Psoas muscle (tissue), 8 donors: ENCODE measurements around the gene RSPRY1. TPM values are rescaled to one million over a fixed set of nuclear protein-coding genes. Genes with fewer than 3 reads are reported as not detected.

Experiments used
- ATAC-seq, 4 donors: fragments of 200-7000 bp; cut with Tn5 transposase; one replicate each; pipeline ENCODE4 v1.9.1; 2020; ENCODE audit warnings: moderate library complexity in 3 of 4, mild to moderate bottlenecking in 2 of 4
- DNase-seq, 2 donors: peaks; one replicate each; pipeline ENCODE4 v3.0.0-alpha.2; 2020
- H3K27ac ChIP-seq: fragments of 200-600 bp; one replicate; pipeline ENCODE4 v1.8.0; 2022
- H3K27me3 ChIP-seq, 3 donors: fragments of 200-600 bp in 1 of 3; one replicate each; pipeline versions ENCODE4 v1.6.1 to v1.8.0; 2013 to 2022; ENCODE audit warnings: low read length in 2 of 3, mild to moderate bottlenecking in 2 of 3, moderate library complexity in 1 of 3; ENCODE audit not compliant: insufficient read depth in 3 of 3
- H3K36me3 ChIP-seq, 2 donors: fragments of 200-600 bp in 1 of 2; one replicate each; pipeline versions ENCODE4 v1.6.1 to v1.8.0; 2013 to 2022; ENCODE audit warnings: low read depth in 1 of 2, mild to moderate bottlenecking in 1 of 2, moderate library complexity in 1 of 2; ENCODE audit not compliant: insufficient read depth in 1 of 2
- H3K4me1 ChIP-seq: fragments of 200-600 bp; one replicate; pipeline ENCODE4 v1.8.0; 2022
- H3K4me3 ChIP-seq: fragments of 200-600 bp; one replicate; pipeline ENCODE4 v1.8.0; 2022; ENCODE audit warnings: mild to moderate bottlenecking
- H3K9me3 ChIP-seq: fragments of 200-600 bp; one replicate; pipeline ENCODE4 v1.8.0; 2022
- WGBS, 3 donors: extraction: QIAGEN DNeasy Blood & Tissue Kit; methylation state at CpG; one replicate each; pipeline versions ENCODE4 v1.1.6 to v1.1.7; 2013; 5-methylcytosine and 5-hydroxymethylcytosine counted together
- intact Hi-C, 2 donors: fragments of 100-400 bp; cut with DNase I; formaldehyde crosslinking; loops; one replicate each; pipeline versions ENCODE4 v1.11.0 to v1.14.2; 2022
- polyA plus RNA-seq, 3 donors: library from polyadenylated mRNA; stranded (reverse); fragments of 200-250 nt; gene quantifications; one replicate each; pipeline ENCODE4 v1.2.3, GENCODE V29; 2013
- total RNA-seq, 4 donors: library from RNA; stranded (reverse); fragmentation: NEBNext Ultra II Directional in 2 of 4; extraction: Animal tissue kit (Norgen Biotek cat#: 25700) in 2 of 4; gene quantifications; one replicate each; pipeline versions ENCODE4 v1.2.1 to v1.2.4, GENCODE V29; 2021 to 2023
- TF ChIP-seq, protein P1 (sequence below): fragments of 200-600 bp; IDR thresholded peaks from one replicate; pipeline ENCODE4 v1.8.0; 2022; ENCODE audit warnings: antibody characterized with exemption
- donor health status: healthy with polysubstance abuse.
- donor health status: DM: no; HTN: no; CAD: no; lungs with moderate emphysema.
- donor health status: Bipolar disorder and iron deficiency.
- donor health status: healthy.
- donor health status: DM: yes; HTN: yes; CAD: no.
- donor health status: DM: no; HTN: no; CAD: no.
- donor health status: DM: no; HTN: no; CAD: no.
- donor health status: DM: yes; HTN: yes; CAD: no.

Gene RSPRY1
- total and polyA plus RNA-seq, 7 donors = 7.1 to 19.5 (median 15.2) TPM

DNA sequence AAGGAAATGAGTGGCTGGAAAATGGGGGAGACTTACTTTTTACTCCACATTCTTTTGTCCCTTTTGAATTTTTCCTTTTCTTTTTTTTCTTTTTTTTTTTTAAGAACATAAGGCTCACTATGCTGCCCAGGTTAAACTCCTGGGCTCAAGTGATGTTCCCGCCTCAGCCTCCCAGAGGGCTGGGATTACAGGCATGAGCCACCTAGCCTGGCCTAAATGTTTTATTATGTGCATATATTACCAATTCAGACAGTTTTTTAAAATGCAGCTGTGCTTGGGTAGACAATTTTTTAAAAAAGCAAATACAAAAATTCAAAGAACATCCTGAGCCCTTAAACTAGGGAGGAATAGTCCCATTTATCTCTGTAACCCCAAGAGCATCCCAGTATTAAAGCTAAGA is 28.6 kb upstream of the RSPRY1 start:
- H3K4me3 ChIP-seq = no peak overlapping the region
- DNase-seq (no peak), ATAC-seq (no peak)
- H3K36me3 ChIP-seq = peaks cover 2 to 92% of the 10 kb centered on the region in 2 donors
- TF ChIP-seq, protein P1, sequence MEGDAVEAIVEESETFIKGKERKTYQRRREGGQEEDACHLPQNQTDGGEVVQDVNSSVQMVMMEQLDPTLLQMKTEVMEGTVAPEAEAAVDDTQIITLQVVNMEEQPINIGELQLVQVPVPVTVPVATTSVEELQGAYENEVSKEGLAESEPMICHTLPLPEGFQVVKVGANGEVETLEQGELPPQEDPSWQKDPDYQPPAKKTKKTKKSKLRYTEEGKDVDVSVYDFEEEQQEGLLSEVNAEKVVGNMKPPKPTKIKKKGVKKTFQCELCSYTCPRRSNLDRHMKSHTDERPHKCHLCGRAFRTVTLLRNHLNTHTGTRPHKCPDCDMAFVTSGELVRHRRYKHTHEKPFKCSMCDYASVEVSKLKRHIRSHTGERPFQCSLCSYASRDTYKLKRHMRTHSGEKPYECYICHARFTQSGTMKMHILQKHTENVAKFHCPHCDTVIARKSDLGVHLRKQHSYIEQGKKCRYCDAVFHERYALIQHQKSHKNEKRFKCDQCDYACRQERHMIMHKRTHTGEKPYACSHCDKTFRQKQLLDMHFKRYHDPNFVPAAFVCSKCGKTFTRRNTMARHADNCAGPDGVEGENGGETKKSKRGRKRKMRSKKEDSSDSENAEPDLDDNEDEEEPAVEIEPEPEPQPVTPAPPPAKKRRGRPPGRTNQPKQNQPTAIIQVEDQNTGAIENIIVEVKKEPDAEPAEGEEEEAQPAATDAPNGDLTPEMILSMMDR = no peak
- H3K4me1 ChIP-seq = no peaks in the 10 kb centered on the region
- intact Hi-C loops = loop anchor here in 1 of 2 donors (10.0 kb wide), 1 partner anchor 57 kb away; no protein-coding TSS in a partner anchor
- no peak overlapping the region for H3K27ac ChIP-seq
- WGBS, 3 donors = 100% methylated on average over 1 of the region's 1 CpG
- no peaks in the 10 kb centered on the region for H3K9me3 ChIP-seq
- no peaks in the 10 kb centered on the region for H3K27me3 ChIP-seq

DNA sequence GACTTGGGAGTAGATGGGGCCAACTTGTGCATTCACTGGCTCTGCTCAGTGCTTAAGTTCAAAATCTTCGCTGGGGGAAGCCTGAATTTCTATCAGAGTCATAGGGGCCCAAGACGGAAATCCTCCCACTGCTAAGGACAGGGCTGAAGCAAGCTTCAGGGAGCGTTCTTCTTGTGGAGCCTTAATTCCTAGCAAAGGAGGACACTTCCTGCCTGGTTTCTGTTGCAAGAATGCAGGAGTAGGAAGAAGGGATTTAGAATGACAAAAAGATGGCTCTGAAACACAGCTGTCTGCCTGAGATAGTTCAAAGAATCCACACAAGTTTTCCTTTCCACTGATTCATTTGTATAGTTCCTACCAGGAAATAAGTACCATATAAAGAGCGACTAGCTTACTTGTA is 26.7 kb upstream of the RSPRY1 start:
- ATAC-seq (no peak), DNase-seq (no peak)
- Histone ChIP-seq H3K9me3 (no peaks in the 10 kb centered on the region), H3K27ac (no peak overlapping the region), H3K4me1 (no peaks in the 10 kb centered on the region), H3K36me3 (peaks cover 7 to 92% of the 10 kb centered on the region in 2 donors), H3K27me3 (no peaks in the 10 kb centered on the region), H3K4me3 (no peak overlapping the region)
- 61 to 70% (median 67%) methylated on average over 4 of the region's 4 CpGs for WGBS, 3 donors
- intact Hi-C loops = loop anchor here in 1 of 2 donors (10.0 kb wide), 1 partner anchor 55 kb away; no protein-coding TSS in a partner anchor
- TF ChIP-seq, protein P1 = no peak

DNA sequence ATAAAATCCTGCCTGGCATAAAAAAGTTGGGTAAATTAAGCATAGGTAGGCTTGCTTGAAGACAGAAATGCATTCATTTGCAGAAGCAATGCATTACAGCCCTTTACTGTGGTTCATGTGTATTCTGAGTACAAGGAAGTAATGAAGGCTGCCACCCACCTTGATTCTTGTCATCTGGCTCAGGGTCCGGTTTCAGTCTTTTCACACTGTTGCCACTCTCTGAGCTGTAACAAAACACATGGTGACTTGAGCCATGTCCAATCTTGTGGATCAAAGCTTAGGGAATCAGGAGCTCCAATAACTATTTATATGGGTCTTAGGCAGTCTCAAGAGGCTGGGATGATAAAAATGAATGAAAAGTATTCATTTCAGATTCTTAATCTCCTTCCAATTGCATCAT is 22.3 kb upstream of the RSPRY1 start:
- Histone ChIP-seq H3K36me3 (peaks cover 15 to 91% of the 10 kb centered on the region in 2 donors), H3K9me3 (no peaks in the 10 kb centered on the region), H3K4me1 (no peaks in the 10 kb centered on the region), H3K27ac (no peak overlapping the region), H3K4me3 (no peak overlapping the region), H3K27me3 (no peaks in the 10 kb centered on the region)
- DNase-seq (no peak), ATAC-seq (no peak)
- TF ChIP-seq, protein P1 = no peak
- 40 to 52% (median 49%) methylated on average over 1 of the region's 1 CpG for WGBS, 3 donors
- intact Hi-C loops = no loop called here

DNA sequence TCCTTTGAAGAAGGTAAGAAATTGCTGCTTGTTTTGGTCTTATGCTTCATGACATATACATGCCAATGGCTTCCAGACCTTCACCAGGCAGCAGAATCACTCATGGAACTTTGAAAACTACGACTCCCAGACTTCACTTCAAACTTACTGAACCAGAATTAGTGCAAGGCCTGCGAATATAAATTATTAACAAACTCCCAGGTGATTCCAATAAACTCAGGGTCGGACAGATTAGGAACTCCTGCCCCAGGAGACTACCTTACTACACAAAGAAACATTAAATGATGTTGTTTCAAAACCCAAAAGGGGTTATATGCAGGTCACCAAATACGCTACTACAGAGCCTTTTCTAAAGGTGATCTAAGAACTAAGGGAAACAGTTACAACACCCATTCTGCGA is 20.6 kb upstream of the RSPRY1 start:
- Histone ChIP-seq H3K9me3 (no peaks in the 10 kb centered on the region), H3K27ac (no peak overlapping the region), H3K4me1 (no peaks in the 10 kb centered on the region), H3K27me3 (no peaks in the 10 kb centered on the region), H3K36me3 (peaks cover 15 to 93% of the 10 kb centered on the region in 2 donors), H3K4me3 (no peak overlapping the region)
- DNase-seq = no peak
- no peak for ATAC-seq
- WGBS, 3 donors = 86 to 90% (median 88%) methylated on average over 5 of the region's 5 CpGs
- intact Hi-C loops = loop anchor here in 1 of 2 donors (5.0 kb wide), 1 partner anchor 83 kb away; no protein-coding TSS in a partner anchor
- TF ChIP-seq, protein P1 = no peak

DNA sequence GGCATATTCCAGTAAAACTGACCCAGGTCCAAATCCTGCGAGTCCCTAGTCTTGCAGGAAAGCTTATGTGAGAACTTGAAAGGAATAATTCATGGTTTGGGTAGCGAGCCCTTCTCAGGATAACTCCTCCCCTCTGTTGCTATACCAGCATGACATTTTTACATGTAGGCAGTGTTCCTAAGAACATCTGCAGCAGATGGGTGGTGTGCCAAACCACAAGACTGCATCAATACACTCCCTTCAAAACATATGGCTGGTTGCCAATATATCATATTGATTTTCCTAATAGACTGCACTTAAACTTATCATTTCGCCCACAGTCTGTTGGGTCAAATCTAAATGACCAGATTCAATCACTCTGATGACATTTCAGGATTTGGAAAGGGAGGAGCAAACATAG is 20.2 kb upstream of the RSPRY1 start:
- Histone ChIP-seq H3K36me3 (peaks cover 17 to 94% of the 10 kb centered on the region in 2 donors), H3K9me3 (no peaks in the 10 kb centered on the region), H3K27ac (no peak overlapping the region), H3K4me1 (no peaks in the 10 kb centered on the region), H3K27me3 (no peaks in the 10 kb centered on the region), H3K4me3 (no peak overlapping the region)
- intact Hi-C loops = loop anchor here in 1 of 2 donors (5.0 kb wide), 1 partner anchor 84 kb away; no protein-coding TSS in a partner anchor
- DNase-seq (no peak), ATAC-seq (no peak)
- 79 to 92% (median 84%) methylated on average over 3 of the region's 3 CpGs for WGBS, 3 donors
- TF ChIP-seq, protein P1 = no peak
